ENCODE measurements around the gene PHOX2B.

The PHOX2B gene

GRCh38 chr4:41709844-41710481 lies 38.6 kb downstream of the PHOX2B start:
- DNase-seq: no peak

GRCh38 chr4:41703785-41704184 lies 44.7 kb downstream of the PHOX2B start:
- no peak for DNase-seq

GRCh38 chr4:41702770-41703169 lies 45.8 kb downstream of the PHOX2B start:
- DNase-seq: no peak

- DNase-seq: no peak
Measured at GRCh38 chr4:41701983-41702382, 46.5 kb downstream of the PHOX2B start.

GRCh38 chr4:41696763-41697162 lies 51.8 kb downstream of the PHOX2B start:
- no peak for DNase-seq

GRCh38 chr4:41696131-41696530 lies 52.4 kb downstream of the PHOX2B start:
- DNase-seq: no peak
